HG03097 (cell line): Measurements from ENCODE around the gene NR2E1.

Experiments used
- ATAC-seq: cut with Tn5 transposase; IDR thresholded peaks from one replicate; pipeline ENCODE4 v1.9.1; 2021; ENCODE audit not compliant: unreplicated experiment, low FRiP score

Gene NR2E1

DNA sequence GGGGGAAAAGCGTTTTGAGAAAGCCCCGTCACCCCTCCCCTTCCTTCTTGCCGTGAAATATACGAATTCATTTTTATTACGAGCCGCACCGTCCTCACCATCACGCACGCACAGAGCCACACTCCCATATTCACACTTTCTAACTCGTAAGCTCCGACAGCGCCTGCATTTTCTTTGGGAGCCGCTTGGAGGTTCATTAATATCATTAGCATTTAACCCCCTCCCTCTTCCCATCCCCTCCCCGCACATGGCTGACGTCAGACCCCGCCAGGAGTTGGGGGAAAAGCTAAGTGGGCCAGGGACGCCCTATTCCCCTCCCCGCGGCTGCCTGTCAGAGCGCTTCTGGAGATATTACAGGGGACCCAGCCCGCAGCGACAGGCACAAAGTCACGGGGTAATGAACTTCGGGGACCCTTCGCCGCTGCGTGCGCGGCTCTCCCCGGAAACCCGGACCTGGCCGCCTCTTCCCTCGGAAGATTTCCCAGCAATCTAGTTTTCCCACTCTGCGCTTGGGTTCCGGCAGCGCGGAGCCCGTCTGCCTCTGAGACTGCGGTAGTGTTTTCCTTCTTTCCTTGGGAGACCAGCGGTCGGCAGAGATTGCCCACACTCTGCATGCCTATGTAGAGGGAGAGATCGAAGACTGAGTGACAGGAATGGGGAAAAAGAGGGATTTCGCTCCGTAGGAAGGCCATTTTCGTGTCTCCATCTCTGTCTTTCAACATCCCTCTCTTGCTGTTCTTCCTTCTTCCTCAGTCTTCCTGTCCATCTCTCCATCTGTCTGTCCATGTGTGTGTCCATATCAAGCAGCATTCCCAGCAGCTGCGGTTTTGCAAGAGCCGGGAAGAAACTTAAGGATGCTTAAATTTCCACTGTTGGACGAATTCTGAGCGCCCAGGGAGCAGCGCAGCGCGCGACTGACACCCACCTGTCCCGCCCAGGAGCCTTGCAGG lies at the start of gene NR2E1:
TSS of gene NR2E1 (plus strand) at position 309 of the 950 bp plus-strand sequence. CDS start 744 bp downstream, outside the sequence.
- ATAC-seq: no peak

DNA sequence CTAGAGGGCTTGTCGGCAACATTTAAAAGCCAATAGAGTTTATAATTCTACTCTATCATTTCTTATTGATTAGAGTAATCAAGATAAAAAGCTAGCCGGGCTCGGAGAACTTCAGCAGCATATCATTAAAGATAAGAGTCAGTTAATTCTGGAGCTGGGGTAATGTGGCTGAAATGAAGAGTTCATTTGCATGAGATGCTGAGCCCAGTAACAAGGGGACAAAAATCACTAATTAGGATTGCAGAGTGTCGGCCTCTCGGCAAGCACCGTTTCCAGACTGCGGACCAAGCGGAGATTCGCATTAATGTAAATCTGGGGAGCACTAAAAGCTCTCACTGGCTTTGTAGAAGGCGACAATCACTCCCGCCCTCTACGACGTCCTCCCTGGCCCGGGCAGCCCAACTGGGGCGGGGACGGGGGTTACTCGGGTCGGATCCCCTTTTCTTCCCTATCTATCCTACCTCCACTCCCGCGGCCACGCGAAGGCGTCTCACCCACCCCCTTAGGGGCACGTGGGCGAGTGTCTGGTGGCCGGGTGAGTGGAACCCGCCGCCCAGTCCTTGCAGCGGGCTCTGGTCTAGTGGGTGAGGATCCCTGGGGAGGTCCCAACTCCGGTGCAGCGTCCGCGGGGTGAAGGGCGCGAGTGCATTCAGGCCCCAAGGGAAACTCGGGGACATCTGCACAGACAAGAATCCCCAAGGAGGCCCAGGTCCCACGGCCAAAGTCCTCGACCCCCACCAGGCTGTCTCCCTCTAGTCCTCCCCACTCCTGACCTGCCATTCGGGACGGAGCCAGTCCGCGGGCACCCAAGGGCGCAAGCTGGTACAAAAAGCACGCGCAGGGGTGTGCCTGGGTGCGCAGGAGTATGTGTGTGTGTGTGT lies 49.0 kb upstream of the NR2E1 start:
- ATAC-seq: no peak

DNA sequence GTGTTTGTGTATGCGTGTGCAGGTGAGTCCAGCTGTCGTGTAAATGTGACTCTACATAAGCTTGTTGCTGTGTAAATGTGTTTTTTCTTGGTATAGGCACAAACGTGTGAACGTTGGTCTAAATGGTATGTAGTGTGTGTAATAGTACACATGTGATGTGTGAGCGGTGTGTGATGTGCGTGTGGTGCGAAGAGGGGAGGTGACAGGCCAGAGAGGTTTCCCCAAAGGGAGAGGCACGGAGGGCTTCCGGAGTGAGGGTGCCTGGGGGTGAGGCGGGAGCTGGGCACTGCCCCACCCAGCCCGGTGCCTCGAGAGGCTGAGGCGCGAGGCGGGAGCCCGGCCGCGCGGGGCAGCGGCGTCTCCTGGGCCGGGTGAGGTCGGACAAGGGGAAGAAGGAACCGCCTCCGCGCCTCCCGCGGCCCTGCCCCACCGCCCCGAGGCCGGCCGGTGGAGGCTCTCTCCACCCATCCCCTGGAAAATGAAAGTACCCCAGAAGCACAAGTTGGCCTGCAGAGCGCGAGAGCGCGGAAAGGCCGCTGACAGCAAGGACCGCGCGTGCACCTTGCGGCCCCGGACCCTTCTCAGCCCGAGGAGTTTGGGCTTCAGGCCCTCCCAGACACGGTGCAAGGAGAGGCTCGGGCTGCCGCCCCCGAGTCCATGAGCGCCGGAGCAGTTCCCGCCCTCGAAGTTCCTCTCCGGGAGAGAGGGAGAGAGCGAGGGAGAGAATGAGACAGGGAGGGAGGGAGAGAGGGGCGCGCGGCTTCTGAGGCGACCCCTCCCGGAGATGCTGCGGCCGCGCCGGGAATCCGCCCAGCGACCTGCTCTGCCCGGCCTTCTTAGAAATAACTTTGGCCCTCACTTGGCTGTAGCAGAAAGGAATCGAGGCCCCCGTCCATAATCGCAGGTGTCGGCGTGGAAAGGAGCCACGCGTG lies 48.1 kb upstream of the NR2E1 start:
- no peak for ATAC-seq

DNA sequence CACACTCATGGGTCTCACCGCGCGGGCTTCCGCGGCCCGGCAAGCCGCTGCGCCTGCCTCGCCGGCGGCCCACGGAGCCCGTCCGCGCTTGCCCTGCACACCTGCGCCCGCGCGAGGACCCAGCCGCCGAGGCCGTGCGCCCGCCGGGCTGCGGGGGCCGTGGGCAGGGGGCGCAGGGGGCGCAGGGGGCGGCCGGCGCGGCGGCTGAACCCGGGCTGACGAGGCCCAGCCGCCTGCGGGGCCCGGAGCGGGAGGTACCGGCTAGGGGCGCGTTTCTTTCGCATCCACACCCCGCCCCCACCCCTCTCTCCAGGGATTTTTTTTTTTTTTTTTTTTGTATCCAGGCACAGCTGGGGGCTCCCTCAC lies 47.5 kb upstream of the NR2E1 start:
- ATAC-seq: no peak

DNA sequence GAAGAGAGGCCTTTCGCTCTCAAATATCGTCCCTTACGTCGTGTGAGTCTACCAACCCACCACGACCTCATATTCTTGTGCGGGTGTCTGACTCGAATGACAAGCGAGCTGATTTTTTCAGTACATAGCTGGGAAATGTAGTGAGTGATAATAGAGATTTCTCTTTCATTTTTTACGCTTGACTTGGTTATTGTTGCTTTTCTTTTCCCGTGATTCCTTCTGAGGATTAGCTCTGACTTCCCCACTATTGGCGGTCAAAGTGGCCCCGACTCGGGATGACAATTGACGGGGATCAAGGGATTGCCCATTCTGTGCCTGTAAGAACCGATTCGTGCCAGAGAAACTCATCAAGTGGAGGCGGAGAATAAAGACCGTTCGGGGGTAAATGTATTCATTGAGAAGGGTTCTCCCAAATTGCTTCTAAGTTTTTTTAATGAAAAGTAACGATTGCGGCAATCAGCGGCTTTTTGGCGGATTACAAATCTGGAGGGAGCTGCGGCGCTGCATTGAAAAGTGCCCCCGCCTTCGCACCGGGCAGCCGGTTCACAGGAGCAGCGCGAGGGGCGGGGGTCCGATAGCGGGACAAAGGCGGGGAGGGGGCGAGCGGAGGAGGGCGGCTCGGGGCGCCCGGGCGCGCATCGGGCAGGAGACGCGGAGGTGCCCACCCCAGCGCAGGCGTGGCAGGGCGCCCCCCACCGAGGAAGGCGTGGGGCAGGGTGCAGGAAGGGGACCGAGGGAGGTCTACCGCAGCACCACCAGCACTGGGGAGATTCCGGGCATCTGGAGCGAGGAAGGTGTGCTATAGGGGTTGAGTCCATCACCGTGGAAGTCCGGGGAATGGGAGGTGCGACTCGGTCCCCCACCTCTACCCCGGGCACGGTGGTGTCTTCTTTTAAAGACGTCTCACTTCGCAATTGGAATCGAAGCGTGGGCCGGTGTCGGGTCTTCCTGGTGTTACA lies 46.7 kb upstream of the NR2E1 start:
- no peak for ATAC-seq

DNA sequence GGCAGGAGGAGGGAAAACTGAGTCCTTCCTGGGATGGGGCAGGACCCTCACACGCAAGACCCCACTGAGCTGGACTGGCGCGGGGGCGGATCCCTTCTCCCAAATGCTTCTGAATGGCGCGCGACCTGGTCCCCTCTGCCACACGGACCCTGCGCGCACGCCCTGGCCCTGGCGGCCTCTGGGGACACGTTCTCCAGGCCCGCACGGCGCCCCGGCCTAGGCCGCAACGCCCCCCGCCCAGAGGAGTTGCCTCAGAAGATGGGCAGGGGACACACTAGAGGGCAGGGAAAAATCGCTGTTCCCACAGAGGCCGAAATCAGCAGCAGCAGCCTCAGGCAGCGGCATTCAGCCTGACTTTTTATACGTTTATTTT lies 46.1 kb upstream of the NR2E1 start:
- ATAC-seq: no peak

DNA sequence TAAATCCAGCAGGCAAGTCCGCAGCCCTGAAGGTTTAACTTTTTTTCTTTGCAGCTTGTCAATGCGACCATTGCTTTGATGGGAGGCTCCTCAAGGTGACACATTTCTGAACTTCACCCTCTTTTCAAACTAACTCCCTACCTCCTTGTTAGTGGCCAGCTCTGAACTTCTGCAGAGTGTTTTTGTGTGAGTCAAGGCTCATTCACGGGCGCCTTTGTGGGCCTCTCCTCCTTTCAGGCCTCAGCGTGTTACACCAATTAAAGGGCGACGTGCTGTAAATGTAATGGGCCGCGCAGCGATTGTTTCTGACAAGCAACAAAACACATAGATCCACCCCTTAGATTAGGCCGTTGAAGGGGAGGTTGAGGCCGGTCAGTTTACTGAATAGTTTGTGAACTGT lies 45.5 kb upstream of the NR2E1 start:
- no peak for ATAC-seq

DNA sequence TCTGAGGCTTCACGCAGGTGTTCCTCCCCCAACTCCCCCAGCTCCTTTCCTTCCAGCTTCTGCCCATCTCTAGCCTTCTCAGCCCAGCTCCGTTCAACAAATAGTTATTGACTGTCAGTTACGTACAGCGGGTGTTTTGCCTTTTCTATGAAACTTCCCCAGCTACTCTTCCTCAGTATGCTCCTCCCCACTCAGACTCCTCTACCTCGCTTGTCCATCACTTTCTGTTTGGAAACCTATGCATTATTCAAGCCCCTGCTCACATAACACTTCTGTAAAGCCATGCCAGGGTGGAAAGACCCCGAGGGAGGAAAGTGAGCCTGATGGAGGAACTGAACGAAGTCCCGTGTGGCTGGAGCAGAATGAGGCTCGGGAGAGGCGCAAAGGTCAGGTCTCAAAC lies 44.2 kb upstream of the NR2E1 start:
- ATAC-seq: no peak

DNA sequence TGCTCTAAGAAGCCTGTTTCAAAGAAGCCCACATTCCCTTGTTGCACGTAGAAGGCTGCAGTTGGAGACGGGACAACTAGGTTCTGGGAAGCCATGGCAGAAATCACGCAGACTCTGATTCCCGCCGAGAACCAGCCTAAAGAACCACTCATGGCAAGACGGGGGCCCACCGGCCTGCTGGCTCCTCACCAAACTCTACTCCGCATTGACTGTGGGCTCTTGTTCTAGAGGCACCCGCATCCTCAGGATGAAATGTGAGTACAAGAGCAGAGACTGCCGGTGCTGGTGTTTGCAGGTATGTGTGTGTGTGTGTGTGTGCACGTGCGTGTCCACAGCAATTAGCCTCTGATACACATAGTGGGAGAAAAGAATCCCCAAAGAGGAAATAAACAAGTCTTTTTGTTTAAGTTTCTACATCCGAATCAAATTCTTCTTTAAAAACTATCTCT lies 42.3 kb upstream of the NR2E1 start:
- no peak for ATAC-seq

DNA sequence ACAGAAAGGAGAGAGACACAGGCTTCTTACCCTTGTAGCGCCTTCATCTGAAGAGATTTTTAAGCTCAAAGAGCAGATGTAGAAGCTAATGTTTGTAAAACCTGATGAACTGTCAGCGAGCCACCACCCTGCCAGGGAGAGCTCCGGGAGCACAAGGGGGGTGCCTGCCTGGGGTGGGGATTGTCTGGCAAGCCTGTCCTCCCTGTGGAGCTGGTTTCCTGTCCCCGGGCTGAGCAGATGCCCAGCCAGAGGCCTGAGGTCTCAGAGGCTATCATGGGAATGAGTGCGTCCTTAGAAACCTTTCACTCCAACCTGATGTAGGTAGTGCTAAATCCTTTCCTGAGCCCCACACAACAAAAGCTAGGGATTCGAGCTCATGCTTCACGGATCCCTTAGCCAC lies 41.9 kb upstream of the NR2E1 start:
- no peak for ATAC-seq

DNA sequence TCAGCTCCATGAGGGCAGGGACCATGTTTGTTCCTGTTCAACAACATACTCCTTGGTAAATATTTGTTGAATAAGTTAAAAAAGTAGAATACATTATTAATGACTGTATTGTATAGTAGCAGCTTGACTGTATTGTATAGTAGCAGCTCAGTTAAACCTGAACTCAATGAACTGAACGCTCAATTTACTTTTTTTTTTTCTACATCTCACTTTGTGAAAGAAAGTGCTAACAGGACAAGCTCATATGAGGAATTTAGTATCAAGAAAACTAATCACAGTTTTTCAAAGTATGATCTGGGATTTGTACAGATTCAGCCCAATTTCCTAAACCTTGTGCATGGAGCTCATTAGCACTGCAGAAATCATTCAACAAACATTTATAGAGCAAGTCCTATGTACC lies 38.8 kb upstream of the NR2E1 start:
- no peak for ATAC-seq

DNA sequence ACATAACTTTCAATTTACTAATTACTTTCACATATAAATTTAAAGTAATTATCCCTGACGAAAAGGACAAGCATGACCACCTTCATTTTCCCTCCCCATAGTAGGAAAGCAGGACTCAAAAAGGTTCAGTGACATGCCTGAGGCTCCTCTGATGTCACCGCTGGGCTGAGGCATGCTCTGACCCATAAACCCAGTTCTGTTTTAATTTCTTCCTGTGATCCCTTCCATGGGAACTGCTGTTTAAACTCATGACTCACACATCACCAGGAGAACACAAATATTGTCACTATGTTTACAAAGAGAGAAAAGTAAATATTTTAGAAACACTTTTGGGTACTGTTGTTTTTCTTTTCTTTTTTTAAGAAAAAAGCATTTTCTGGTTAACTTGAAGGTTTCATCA lies 38.0 kb upstream of the NR2E1 start:
- no peak for ATAC-seq

DNA sequence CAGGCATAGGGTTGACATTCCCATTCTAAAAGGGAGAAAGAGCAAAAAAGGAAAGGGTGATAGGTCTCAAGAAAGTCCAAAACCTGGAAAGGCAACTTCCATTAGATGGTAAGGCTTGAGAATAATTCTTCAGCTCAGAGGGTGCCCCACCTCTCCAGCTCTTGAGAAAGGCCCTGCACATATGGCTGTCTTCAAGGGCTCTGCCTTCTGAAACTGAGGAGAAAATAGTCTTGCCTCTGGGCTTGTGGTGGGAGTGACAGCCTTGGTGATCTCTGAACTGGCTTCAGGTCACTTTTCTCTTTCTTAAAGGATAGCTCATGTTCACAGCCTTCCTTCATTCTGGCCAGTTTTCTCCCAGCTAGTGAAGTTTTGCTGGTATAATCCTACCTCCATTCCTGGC lies 35.6 kb upstream of the NR2E1 start:
- ATAC-seq: no peak

DNA sequence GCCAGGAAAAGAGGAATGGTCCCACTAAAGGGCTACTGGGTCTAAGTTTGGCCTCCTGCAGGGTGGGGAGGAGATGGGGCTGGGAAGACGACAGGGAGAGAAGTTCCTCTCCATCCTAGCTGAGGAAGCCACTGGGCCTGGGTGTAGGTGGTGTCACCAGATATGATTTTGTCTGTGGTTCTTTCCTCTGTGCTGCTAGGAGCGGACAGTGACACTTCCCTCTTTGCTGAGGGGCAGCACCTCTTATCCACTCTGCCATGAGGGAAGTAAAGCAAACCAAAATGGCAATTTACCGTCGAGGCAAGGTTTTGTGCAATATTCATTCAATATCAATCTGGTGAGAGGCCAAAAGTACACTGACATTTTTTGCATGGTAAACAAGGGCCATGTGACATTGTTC lies 33.0 kb upstream of the NR2E1 start:
- no peak for ATAC-seq

DNA sequence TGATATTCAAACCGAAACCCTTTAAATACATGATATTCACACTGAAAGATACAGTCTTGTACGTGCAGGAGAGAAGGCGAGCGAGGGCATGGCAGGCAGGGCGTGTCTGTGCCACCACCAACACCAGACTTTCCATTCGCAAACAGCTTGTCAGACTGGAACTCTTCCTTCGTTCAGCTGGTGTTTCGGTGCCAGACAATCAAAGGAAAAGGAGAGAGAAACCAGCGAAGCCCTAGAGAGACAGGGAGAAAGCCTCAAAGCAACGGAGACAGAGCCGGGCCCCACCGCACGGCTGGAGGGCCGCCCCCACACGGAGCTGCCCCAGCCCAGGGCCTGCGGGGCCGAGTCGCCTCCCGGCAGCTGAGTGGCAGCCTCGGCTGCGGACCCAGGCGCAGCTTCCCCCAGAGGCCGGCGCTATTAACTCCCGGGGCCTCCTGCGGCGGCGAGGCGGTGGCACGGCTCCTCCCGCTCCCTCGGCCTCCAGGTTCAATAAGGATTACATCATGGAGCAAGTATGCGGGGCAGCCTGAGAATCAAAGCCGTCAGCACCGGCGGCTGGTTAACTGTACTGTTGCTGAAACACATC lies 32.1 kb upstream of the NR2E1 start:
- no peak for ATAC-seq

DNA sequence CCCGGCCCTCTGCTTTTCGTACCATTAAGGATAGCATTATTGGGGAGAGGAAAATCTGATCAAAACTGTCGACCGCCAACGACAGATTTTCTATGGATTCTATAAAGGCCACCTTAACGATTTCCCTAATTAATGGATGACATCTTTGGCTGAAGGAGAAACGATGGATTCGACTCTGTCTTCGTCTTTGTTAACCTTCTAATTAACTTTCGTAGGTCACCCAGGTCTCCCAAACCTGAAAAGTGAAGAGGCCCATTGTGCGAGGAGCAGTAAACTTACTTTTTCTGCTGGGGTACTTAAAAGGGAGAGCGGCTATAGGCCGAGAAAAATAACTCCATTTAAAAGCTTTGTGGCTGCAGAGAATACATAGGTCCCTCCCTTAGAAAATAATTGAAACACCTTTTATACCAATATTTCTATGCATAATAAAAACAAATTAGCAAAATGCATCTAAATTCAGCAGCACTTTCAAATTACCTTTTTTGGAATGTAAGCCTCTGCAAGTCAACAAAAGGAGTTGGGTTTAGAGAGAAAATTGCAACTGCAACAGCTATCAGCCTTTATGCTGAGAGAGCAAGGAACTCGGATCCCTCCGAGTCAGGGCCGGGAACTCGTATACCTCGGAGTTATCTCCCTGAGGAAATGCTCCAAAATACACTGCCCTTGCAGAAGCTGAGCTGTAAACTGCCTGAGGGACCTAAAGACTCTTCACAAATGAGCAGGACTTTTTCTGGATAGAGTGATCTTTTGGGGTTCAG lies 31.4 kb upstream of the NR2E1 start:
- ATAC-seq: no peak

DNA sequence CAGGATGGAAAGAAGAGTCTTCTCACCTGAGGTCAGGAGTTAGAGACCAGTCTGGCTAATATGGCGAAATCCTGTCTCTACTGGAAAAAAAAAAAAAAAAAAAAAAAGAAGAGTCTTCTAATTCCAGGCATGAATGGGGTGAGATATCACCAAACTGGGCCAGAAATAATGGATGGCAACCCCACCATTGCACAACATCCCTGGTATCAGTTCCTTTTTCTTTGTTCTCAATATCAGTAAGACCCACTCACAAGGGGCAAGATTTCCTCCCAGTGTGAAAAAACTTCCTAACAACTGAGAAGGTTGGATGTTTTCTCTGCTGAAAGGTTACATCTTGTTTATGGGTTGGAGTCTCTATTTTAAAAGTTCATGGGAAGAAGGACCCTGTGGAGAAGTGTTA lies 23.6 kb upstream of the NR2E1 start:
- no peak for ATAC-seq

DNA sequence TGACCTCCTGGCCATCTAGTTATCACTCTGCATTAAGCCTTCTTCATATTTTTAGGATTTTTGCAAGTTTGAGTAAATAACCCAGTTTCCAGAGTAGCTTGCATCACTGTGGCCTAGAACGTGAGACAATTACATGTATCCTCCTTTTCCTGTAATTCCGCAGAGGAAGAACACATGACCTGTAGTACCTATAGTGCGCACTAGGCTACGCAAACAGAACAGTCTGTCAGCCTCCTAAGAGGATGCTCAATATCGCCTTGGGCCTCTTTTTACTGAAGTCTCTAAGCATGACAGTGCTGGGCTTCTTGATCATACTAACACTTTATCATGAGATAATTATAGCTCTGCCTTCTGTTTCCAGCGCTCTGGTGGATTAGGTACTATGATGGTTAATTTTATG lies 20.2 kb upstream of the NR2E1 start:
- no peak for ATAC-seq
